Measurements from ENCODE around the gene LENG9.

- TF ChIP-seq, protein P1, sequence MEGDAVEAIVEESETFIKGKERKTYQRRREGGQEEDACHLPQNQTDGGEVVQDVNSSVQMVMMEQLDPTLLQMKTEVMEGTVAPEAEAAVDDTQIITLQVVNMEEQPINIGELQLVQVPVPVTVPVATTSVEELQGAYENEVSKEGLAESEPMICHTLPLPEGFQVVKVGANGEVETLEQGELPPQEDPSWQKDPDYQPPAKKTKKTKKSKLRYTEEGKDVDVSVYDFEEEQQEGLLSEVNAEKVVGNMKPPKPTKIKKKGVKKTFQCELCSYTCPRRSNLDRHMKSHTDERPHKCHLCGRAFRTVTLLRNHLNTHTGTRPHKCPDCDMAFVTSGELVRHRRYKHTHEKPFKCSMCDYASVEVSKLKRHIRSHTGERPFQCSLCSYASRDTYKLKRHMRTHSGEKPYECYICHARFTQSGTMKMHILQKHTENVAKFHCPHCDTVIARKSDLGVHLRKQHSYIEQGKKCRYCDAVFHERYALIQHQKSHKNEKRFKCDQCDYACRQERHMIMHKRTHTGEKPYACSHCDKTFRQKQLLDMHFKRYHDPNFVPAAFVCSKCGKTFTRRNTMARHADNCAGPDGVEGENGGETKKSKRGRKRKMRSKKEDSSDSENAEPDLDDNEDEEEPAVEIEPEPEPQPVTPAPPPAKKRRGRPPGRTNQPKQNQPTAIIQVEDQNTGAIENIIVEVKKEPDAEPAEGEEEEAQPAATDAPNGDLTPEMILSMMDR (conservative IDR thresholded peaks at IDR 0.05; ENCODE audit: low read length) = no peak
- no peak for TF ChIP-seq EZH2phosphoT487 (IDR thresholded peaks at IDR 0.05; ENCODE audit: borderline replicate concordance, low read depth, low read length)
Measured at GRCh38 chr19:54463531-54464043, at the start of gene LENG9.
